Mesendoderm (in vitro differentiated cells): ENCODE data around the gene HACD2.

Experiments used
- DNase-seq: peaks from one replicate; pipeline ENCODE4 v3.0.0; 2013
- H2AK5ac ChIP-seq: 2 replicates; pipeline ENCODE4 v1.6.1; 2013; ENCODE audit warnings: low read length, inconsistent platforms
- H2BK120ac ChIP-seq: 2 replicates; pipeline ENCODE4 v1.6.1; 2013; ENCODE audit warnings: low read depth, mild to moderate bottlenecking, low read length, moderate library complexity, mixed read lengths
- H2BK15ac ChIP-seq: replicated peaks from 2 replicates; pipeline ENCODE4 v1.6.1; 2013; ENCODE audit warnings: low read depth, mild to moderate bottlenecking, moderate library complexity
- H2BK5ac ChIP-seq: 2 replicates; pipeline ENCODE4 v1.6.1; 2013; ENCODE audit warnings: low read length, inconsistent platforms
- H3K18ac ChIP-seq: 2 replicates; pipeline ENCODE4 v1.6.1; 2013; ENCODE audit warnings: mild to moderate bottlenecking, low read length, mixed read lengths
- H3K23ac ChIP-seq: one replicate; pipeline ENCODE4 v1.6.1; 2013; ENCODE audit warnings: low read length
- H3K27ac ChIP-seq: 2 replicates; pipeline ENCODE4 v1.5.1; 2013; ENCODE audit warnings: low read depth, mild to moderate bottlenecking, inconsistent platforms, low read length, moderate library complexity
- H3K27me3 ChIP-seq: 2 replicates; pipeline ENCODE4 v1.6.1; 2013; ENCODE audit warnings: low read length, control low read depth, mild to moderate bottlenecking, inconsistent platforms; ENCODE audit not compliant: insufficient read depth, poor library complexity
- H3K36me3 ChIP-seq: 2 replicates; pipeline ENCODE4 v1.6.1; 2013; ENCODE audit warnings: low read length, inconsistent platforms; ENCODE audit not compliant: control insufficient read depth, insufficient read depth
- H3K4ac ChIP-seq: one replicate; pipeline ENCODE4 v1.6.1; 2013; ENCODE audit warnings: low read depth, mild to moderate bottlenecking, low read length, moderate library complexity
- H3K4me1 ChIP-seq: 2 replicates; pipeline ENCODE4 v1.6.1; 2013; ENCODE audit warnings: low read depth, low read length, inconsistent platforms; ENCODE audit not compliant: control insufficient read depth
- H3K4me2 ChIP-seq: 2 replicates; pipeline ENCODE4 v1.6.1; 2013; ENCODE audit warnings: low read length
- H3K4me3 ChIP-seq: 2 replicates; pipeline ENCODE4 v1.5.1; 2013; ENCODE audit warnings: mild to moderate bottlenecking, low read length
- H3K56ac ChIP-seq: one replicate; pipeline ENCODE4 v1.6.1; 2013; ENCODE audit warnings: low read length
- H3K79me1 ChIP-seq: 2 replicates; pipeline ENCODE4 v1.6.1; 2013; ENCODE audit warnings: low read length, inconsistent platforms
- H3K79me2 ChIP-seq: 2 replicates; pipeline ENCODE4 v1.6.1; 2013; ENCODE audit warnings: mild to moderate bottlenecking, low read length; ENCODE audit not compliant: control insufficient read depth, insufficient read depth
- H3K9ac ChIP-seq: 2 replicates; pipeline ENCODE4 v1.6.1; 2013; ENCODE audit warnings: low read length, inconsistent platforms
- H4K5ac ChIP-seq: one replicate; pipeline ENCODE4 v1.6.1; 2013; ENCODE audit warnings: low read length
- H4K8ac ChIP-seq: one replicate; pipeline ENCODE4 v1.6.1; 2013; ENCODE audit warnings: low read depth, mild to moderate bottlenecking, control low read depth, low read length, moderate library complexity
- WGBS: extraction: QIAGEN DNeasy Blood & Tissue Kit; methylation state at CpG from one replicate; pipeline ENCODE4 v1.1.7; 2013; ENCODE audit warnings: low lambda C conversion rate, missing lambda C conversion rate; ENCODE audit not compliant: insufficient coverage; ENCODE audit errors: extremely low coverage; 5-methylcytosine and 5-hydroxymethylcytosine counted together

Gene HACD2

DNA sequence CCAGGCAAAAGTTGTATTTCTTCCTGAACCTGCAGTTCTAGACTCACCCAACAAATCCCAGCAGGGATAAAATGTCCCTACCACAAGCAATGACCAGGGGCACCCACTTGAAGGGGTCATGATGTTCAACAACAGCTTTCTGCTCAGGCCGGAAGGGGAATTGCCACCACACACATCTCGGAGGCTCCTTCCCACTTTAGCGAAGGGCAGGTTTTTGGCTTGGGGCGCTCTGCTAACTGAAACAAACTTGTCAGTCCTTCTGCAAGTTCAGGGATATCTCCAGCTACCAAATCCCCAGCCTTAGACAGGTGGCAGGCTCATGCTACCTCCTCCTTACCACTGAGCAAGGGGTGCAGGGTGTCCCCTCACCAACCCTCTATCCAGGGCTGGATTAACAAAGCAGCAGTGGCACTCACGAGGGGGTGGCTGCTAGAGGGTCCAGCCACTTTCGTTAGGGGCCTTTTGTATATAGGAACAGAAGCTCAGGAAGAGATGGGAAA lies 138.2 kb downstream of the HACD2 start:
- H3K9ac ChIP-seq: no peak overlapping the region
- no peak overlapping the region for H2BK5ac ChIP-seq
- DNase-seq: no peak
- no peak overlapping the region for H4K5ac ChIP-seq
- no peaks in the 10 kb centered on the region for H3K79me1 ChIP-seq
- no peaks in the 10 kb centered on the region for H3K4me1 ChIP-seq
- no peak overlapping the region for H4K8ac ChIP-seq
- no peak overlapping the region for H3K4me3 ChIP-seq
- no peak overlapping the region for H3K18ac ChIP-seq
- no peak overlapping the region for H2BK120ac ChIP-seq
- no peaks in the 10 kb centered on the region for H3K36me3 ChIP-seq
- H3K27me3 ChIP-seq: peaks cover 3% of the 10 kb centered on the region
- no peak overlapping the region for H3K4ac ChIP-seq
- no peak overlapping the region for H3K23ac ChIP-seq
- H3K27ac ChIP-seq: no peak overlapping the region
- H3K56ac ChIP-seq: no peak overlapping the region
- H3K4me2 ChIP-seq: no peak overlapping the region
- no peak overlapping the region for H2AK5ac ChIP-seq
- H3K79me2 ChIP-seq: no peaks in the 10 kb centered on the region
- no CpG with 5 or more reads among the region's 6 CpGs for WGBS
- no peak overlapping the region for H2BK15ac ChIP-seq

DNA sequence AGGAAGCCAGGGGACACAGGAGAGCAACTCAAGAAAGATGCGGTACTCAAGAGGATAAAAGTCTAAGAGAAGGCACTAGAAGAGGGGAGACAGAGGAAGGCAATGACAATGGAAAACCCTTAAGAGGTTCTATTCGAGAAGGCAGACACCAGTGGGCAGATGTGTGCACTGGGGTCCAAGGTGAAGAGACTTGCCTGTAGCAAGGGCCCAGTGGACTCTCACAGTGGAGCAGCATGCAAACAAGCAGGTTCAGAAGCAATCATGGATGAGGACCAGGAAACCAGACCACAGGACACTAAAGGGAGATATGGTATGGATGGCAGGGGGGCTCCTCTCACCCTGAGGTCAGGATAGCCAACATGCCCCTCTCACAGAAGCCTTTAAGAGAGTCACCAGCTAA lies 138.6 kb downstream of the HACD2 start:
- Histone ChIP-seq H3K4ac (no peak overlapping the region), H3K23ac (no peak overlapping the region), H3K79me1 (no peaks in the 10 kb centered on the region), H2BK15ac (no peak overlapping the region), H3K27ac (no peak overlapping the region), H2BK120ac (no peak overlapping the region), H3K36me3 (no peaks in the 10 kb centered on the region), H4K5ac (no peak overlapping the region), H3K18ac (no peak overlapping the region), H3K9ac (no peak overlapping the region), H3K56ac (no peak overlapping the region), H3K27me3 (peaks cover 3% of the 10 kb centered on the region), H3K4me1 (no peaks in the 10 kb centered on the region), H4K8ac (no peak overlapping the region), H3K4me3 (no peak overlapping the region), H2AK5ac (no peak overlapping the region), H2BK5ac (no peak overlapping the region), H3K4me2 (no peak overlapping the region), H3K79me2 (no peaks in the 10 kb centered on the region)
- no peak for DNase-seq
- no CpG with 5 or more reads among the region's 2 CpGs for whole genome bisulfite sequencing

DNA sequence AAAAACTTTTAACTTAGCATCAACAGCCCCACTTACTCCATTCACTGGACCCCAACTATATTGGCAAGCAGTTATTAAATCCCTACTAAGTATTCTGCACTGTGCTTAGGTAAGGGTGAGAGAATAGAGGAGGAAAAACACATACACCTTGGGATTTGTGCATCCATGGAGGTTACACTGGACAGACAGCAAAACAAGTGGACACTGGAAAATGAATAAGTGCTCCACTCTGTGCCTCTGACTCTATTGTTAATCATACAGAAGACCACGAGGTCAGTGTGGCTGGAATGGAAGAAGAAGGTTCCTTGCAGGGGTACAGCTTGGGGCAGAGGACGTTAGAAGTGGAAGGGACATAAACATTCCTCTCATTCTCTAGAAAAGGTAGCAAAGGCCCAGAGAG lies 139.2 kb downstream of the HACD2 start:
- H4K8ac ChIP-seq: no peak overlapping the region
- no CpG with 5 or more reads among the region's 2 CpGs for WGBS
- H3K56ac ChIP-seq: no peak overlapping the region
- H3K23ac ChIP-seq: no peak overlapping the region
- H3K4me1 ChIP-seq: no peaks in the 10 kb centered on the region
- H4K5ac ChIP-seq: no peak overlapping the region
- H2BK120ac ChIP-seq: no peak overlapping the region
- DNase-seq: no peak
- peaks cover 3% of the 10 kb centered on the region for H3K27me3 ChIP-seq
- no peak overlapping the region for H3K9ac ChIP-seq
- no peak overlapping the region for H2BK5ac ChIP-seq
- no peak overlapping the region for H2BK15ac ChIP-seq
- H2AK5ac ChIP-seq: no peak overlapping the region
- no peak overlapping the region for H3K4ac ChIP-seq
- no peak overlapping the region for H3K4me3 ChIP-seq
- no peaks in the 10 kb centered on the region for H3K79me2 ChIP-seq
- H3K27ac ChIP-seq: no peak overlapping the region
- H3K36me3 ChIP-seq: no peaks in the 10 kb centered on the region
- H3K18ac ChIP-seq: no peak overlapping the region
- H3K4me2 ChIP-seq: no peak overlapping the region
- H3K79me1 ChIP-seq: no peaks in the 10 kb centered on the region

DNA sequence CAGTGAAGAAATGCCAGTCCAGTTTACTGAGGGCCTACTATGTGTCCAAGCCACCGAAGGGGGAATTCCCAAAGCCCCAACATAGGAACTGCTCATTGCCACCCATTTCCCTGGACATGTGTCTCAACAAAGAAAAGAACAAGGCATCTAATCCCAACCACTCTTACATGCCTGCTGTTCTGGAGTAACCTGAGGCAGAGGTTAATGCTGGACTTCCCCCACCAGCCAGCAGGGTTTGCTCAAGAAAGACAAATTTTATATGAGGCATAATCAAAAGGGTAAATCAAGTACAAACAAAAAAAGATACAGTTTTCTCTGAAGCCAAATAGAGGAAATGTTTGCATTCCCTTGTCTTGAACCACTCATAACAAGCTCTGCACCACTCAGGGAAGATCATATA lies 140.1 kb downstream of the HACD2 start:
- H3K4me2 ChIP-seq: no peak overlapping the region
- no peak overlapping the region for H2BK120ac ChIP-seq
- no peaks in the 10 kb centered on the region for H3K4me1 ChIP-seq
- H2AK5ac ChIP-seq: no peak overlapping the region
- no peaks in the 10 kb centered on the region for H3K79me1 ChIP-seq
- H3K23ac ChIP-seq: no peak overlapping the region
- peaks cover 3% of the 10 kb centered on the region for H3K27me3 ChIP-seq
- no peak overlapping the region for H3K9ac ChIP-seq
- no peak overlapping the region for H3K18ac ChIP-seq
- no peaks in the 10 kb centered on the region for H3K79me2 ChIP-seq
- no peak overlapping the region for H4K8ac ChIP-seq
- H3K27ac ChIP-seq: no peak overlapping the region
- no peak overlapping the region for H3K4me3 ChIP-seq
- H2BK5ac ChIP-seq: no peak overlapping the region
- WGBS: no CpG with 5 or more reads among the region's 1 CpG
- no peak overlapping the region for H3K56ac ChIP-seq
- no peak overlapping the region for H2BK15ac ChIP-seq
- no peaks in the 10 kb centered on the region for H3K36me3 ChIP-seq
- no peak overlapping the region for H3K4ac ChIP-seq
- DNase-seq: no peak
- no peak overlapping the region for H4K5ac ChIP-seq

DNA sequence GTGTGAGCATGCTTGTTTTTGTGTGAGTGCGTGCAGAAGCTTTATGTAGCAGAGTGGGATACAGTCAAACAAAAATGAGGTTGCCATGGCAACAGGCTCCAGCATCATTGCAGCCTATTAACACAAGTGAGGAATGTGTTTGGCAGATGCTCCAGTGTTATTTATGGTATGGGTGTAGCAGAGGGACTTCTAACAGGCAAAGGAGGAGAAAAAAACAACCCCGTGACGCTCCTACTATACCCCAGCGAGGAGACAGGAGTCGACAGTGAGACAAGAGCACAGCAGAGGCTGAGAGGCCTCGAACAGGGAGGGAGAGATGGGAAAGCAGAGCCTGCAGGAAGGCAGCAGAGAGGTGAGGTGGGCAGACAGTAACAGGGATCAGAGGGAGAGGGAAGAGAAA lies 140.8 kb downstream of the HACD2 start:
- no peak overlapping the region for H2AK5ac ChIP-seq
- H3K4me1 ChIP-seq: no peaks in the 10 kb centered on the region
- H3K36me3 ChIP-seq: no peaks in the 10 kb centered on the region
- H4K5ac ChIP-seq: no peak overlapping the region
- no peak overlapping the region for H3K56ac ChIP-seq
- H3K79me2 ChIP-seq: no peaks in the 10 kb centered on the region
- no peak overlapping the region for H3K4ac ChIP-seq
- H2BK120ac ChIP-seq: no peak overlapping the region
- DNase-seq: peak; percentile 39
- H2BK5ac ChIP-seq: no peak overlapping the region
- no peak overlapping the region for H3K4me3 ChIP-seq
- no peak overlapping the region for H3K23ac ChIP-seq
- no peak overlapping the region for H3K4me2 ChIP-seq
- no peak overlapping the region for H2BK15ac ChIP-seq
- no peak overlapping the region for H3K9ac ChIP-seq
- H3K27me3 ChIP-seq: peaks cover 3% of the 10 kb centered on the region
- no peak overlapping the region for H4K8ac ChIP-seq
- WGBS: no CpG with 5 or more reads among the region's 6 CpGs
- no peaks in the 10 kb centered on the region for H3K79me1 ChIP-seq
- H3K27ac ChIP-seq: no peak overlapping the region
- H3K18ac ChIP-seq: no peak overlapping the region

DNA sequence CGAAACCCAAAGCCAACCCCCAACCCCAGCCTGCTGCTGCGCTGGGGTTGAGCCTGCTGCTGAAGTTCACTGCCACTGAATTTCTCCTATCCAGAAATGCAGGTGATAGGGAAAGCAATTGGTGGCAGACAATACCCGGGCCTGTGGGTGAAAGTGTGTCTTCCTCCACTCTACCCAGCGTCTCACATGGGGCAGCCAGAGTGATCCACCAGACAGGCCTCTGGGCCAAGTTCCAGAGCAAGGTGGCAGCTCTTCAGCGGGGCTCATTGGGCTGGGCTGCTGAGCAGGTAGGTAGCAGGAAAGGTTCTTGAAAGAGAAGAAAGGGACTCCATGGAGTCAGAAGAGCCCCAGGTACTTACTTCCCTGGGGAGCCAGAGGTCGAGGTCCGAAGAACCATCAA lies 141.9 kb downstream of the HACD2 start:
- no CpG with 5 or more reads among the region's 7 CpGs for WGBS
- H3K4ac ChIP-seq: no peak overlapping the region
- H3K4me3 ChIP-seq: no peak overlapping the region

More for the DNA sequence above, 141.9 kb downstream of the HACD2 start:
- no peak overlapping the region for H3K9ac ChIP-seq
- no peak overlapping the region for H2AK5ac ChIP-seq
- no peaks in the 10 kb centered on the region for H3K79me2 ChIP-seq
- H3K36me3 ChIP-seq: no peaks in the 10 kb centered on the region
- no peaks in the 10 kb centered on the region for H3K79me1 ChIP-seq
- no peak overlapping the region for H4K5ac ChIP-seq
- H3K56ac ChIP-seq: no peak overlapping the region
- H3K23ac ChIP-seq: no peak overlapping the region
- H3K18ac ChIP-seq: no peak overlapping the region
- no peaks in the 10 kb centered on the region for H3K27me3 ChIP-seq
- DNase-seq: no peak
- no peak overlapping the region for H3K27ac ChIP-seq
- H3K4me2 ChIP-seq: no peak overlapping the region
- no peak overlapping the region for H2BK15ac ChIP-seq
- no peaks in the 10 kb centered on the region for H3K4me1 ChIP-seq
- H2BK5ac ChIP-seq: no peak overlapping the region
- H2BK120ac ChIP-seq: no peak overlapping the region
- H4K8ac ChIP-seq: no peak overlapping the region
